Mammary microvascular endothelial cell (primary cell): Measurements from ENCODE around the gene SRR. TPM values are rescaled to one million over a fixed set of nuclear protein-coding genes. Genes with fewer than 3 reads are reported as not detected.

ENCODE experiments used
- total RNA-seq: library from RNA; depleted of rRNA; stranded (reverse); fragments of >200 nt; gene quantifications from 2 replicates; pipeline ENCODE4 v1.2.3, GENCODE V29; 2015

Gene SRR, protein sequence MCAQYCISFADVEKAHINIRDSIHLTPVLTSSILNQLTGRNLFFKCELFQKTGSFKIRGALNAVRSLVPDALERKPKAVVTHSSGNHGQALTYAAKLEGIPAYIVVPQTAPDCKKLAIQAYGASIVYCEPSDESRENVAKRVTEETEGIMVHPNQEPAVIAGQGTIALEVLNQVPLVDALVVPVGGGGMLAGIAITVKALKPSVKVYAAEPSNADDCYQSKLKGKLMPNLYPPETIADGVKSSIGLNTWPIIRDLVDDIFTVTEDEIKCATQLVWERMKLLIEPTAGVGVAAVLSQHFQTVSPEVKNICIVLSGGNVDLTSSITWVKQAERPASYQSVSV
- total RNA-seq, result 23.2 and 37.7 TPM in 2 replicates

DNA sequence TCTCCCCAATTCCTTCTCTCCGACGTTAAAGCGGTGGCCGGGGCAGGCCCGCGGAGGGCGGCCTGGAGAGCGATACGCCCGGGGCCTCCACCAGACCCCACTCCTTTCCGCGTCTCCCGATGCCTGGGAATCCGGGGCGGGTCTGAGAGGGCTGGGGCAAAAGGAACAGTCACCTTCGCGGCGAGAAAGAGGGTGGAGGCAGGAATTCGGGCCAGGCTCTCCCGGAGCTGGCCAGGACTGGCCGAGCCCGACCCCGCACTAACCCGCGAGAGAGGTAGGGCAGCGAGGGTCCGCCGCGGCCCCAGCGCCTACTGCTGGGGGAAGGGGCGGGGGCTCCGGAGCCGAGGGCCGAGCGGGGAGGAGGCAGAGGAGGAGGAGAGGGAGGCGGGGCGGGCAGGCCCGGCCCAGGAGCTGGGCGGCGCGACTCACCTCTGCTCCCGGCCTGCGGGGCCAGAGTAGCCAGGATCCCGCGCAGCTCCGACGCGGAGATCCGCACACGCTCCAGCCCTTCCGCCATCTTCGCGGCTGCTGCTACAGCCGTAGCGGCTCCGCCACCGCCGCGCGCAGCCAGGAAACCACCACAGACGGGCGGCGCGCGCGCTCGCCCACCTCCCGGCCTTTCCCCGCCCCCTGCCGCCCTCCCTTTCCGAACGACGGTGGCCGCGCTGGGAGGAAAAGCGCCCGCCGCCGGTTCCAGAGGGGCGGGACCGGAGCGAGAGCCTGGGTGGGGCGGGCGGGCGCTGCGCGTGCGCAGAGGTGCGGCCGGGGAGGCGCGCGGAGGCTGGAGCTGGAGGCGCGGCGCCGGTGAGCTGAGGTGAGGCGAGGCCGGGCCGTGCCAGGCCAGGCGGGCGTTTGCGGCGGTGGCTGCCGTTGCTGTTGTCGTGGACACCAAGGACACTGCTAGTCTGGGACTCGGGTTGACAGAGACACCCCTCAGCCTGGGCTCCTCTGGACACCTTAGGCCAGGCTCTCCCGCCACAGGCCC is at the start of gene SRR, which contains the start of gene SMG6:
Gene SRR, plus strand, starts transcription at position 747 of the 985 bp plus-strand sequence. CDS start 11,611 bp downstream, outside the sequence.
Gene SMG6, minus strand, starts transcription at position 582 of the 985 bp plus-strand sequence. Its CDS starts 65 bp downstream, at position 517.

DNA sequence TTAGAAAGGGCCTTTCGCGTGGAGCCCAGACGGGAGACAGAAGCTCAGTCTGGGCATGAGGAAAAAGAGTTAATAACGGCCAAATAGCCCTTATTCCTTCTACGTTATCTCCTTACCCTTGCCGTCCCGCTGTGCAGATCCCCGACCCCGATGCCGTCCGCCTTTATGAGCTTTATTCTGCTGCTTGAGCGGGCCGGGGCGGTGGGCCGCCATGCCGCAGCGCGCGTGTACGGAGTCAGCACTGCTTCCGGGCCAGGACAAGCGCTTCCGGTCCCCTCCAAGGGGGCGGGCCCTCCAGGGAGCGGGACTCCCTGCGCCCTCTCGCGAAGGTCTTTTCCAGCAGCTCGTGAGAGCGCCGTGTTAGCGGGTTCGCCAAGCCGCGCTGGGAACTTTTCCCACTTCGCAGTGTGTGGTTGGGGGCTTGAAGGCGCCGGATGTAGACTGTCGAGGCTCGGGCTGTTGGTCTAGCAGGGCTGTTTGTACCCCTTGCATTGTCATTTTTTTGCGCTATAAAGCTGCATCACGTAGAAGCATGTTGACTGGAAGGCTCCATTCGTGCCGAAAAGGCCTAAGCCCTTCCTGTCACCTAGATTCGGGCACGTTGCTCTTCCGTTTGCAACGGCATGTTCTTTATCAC is 32.6 kb downstream of the SRR start, which contains the start of gene TSR1:
Gene TSR1, minus strand, starts transcription at position 243 of the 637 bp plus-strand sequence. Its CDS starts 30 bp downstream, at position 213.

DNA sequence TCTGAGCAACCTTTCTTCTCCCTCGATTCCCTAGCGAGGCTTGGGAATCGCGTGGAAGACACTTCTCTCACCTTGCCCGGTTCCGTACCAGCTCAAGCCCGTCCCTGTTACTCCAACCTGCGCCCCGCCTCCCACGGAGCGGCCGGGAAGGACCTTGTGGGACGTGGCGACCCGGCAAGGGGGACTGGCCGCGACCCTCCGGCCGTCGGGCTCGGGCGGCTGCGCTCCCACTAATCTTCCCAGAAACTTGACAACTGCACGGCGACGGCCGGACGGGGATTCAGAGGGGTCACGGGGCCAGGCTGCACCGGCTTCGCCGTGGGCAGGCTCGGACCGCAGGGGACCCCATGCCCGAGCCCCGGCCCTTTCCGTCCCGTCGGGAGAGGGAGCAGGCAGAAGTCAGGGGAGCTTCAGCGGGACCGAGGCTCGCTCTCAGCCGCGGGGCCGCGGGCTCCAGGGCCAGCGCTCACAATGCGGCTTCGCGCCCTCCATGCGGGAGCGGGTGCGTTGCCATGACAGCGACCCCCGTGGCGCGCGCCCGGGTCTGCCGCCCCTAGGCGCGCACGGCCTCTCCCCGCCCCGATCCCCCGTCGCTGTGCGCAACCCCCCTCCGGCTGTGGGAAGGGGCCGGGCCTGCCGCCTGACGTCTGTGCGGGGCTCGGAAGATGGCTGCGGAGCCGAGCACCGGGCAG is 33.2 kb downstream of the SRR start, which contains the start of gene SGSM2:
Gene SGSM2, plus strand, starts transcription at position 650 of the 692 bp plus-strand sequence. CDS start 188 bp downstream, outside the sequence.

Other genes starting within 250 kb of the SRR start
- 62.2 and 63.0 TPM in 2 replicates for gene HIC1, start 248.8 kb upstream of the SRR start, total RNA-seq
- gene SMG6, start 165 bp upstream of the SRR start, total RNA-seq, result 49.2 and 73.6 TPM in 2 replicates
- 37.4 and 47.7 TPM in 2 replicates for gene TSR1, start 32.5 kb downstream of the SRR start, total RNA-seq
- gene SGSM2, start 33.6 kb downstream of the SRR start, total RNA-seq, result 25.0 and 26.5 TPM in 2 replicates
- gene MNT, start 97.1 kb downstream of the SRR start, total RNA-seq, result 4.0 and 5.5 TPM in 2 replicates
- 25.3 and 29.8 TPM in 2 replicates for gene METTL16, start 207.9 kb downstream of the SRR start, total RNA-seq